8988T (cell line): ENCODE results near the gene SVBP.

Source experiments
- DNase-seq: peaks from one replicate; pipeline ENCODE4 v3.0.0; 2011

The SVBP gene

GRCh38 chr1:42797979-42798378 is 19.2 kb downstream of the SVBP start:
- DNase-seq: no peak

- DNase-seq: no peak
Measured at GRCh38 chr1:42797414-42797813, 19.8 kb downstream of the SVBP start.

GRCh38 chr1:42793824-42794223 is 23.4 kb downstream of the SVBP start:
- DNase-seq: no peak

- no peak for DNase-seq
Measured at GRCh38 chr1:42788021-42788420, 29.2 kb downstream of the SVBP start.

- no peak for DNase-seq
Measured at GRCh38 chr1:42786097-42786496, 31.1 kb downstream of the SVBP start.

GRCh38 chr1:42784946-42785693 is 32.1 kb downstream of the SVBP start, which contains the start of gene TMEM269:
TSS of gene TMEM269 (plus strand) at chr1:42784991. CDS start at chr1:42789894, 4,903 bp downstream.
- no peak for DNase-seq

GRCh38 chr1:42784547-42784945 is 32.7 kb downstream of the SVBP start:
- DNase-seq: no peak

GRCh38 chr1:42783092-42783491 is 34.1 kb downstream of the SVBP start:
- DNase-seq: no peak

GRCh38 chr1:42780176-42780575 is 37.0 kb downstream of the SVBP start:
- DNase-seq: no peak

GRCh38 chr1:42779725-42780124 is 37.5 kb downstream of the SVBP start:
- DNase-seq: no peak

GRCh38 chr1:42777852-42778251 is 39.3 kb downstream of the SVBP start:
- DNase-seq: no peak

GRCh38 chr1:42776502-42776901 is 40.7 kb downstream of the SVBP start:
- DNase-seq: no peak

GRCh38 chr1:42774928-42775526 is 42.2 kb downstream of the SVBP start:
- DNase-seq: no peak

- DNase-seq: no peak
Measured at GRCh38 chr1:42773420-42773819, 43.8 kb downstream of the SVBP start.

GRCh38 chr1:42769811-42770210 is 47.4 kb downstream of the SVBP start:
- DNase-seq: no peak

- DNase-seq: no peak
Measured at GRCh38 chr1:42768172-42768571, 49.0 kb downstream of the SVBP start.

- no peak for DNase-seq
Measured at GRCh38 chr1:42767510-42768000, 49.6 kb downstream of the SVBP start.

GRCh38 chr1:42766741-42767509 is 50.3 kb downstream of the SVBP start, which contains the start of the genes C1orf50 and P3H1:
TSS of gene C1orf50 (plus strand) at chr1:42767249. CDS start at chr1:42767312, 63 bp downstream.
TSS of gene P3H1 (minus strand) at chr1:42767028. CDS start at chr1:42766971, 57 bp downstream.
- DNase-seq: peak; percentile 60

GRCh38 chr1:42765832-42766740 is 51.1 kb downstream of the SVBP start:
- DNase-seq: no peak

GRCh38 chr1:42765269-42765668 is 51.9 kb downstream of the SVBP start:
- DNase-seq: no peak

GRCh38 chr1:42762269-42762668 is 54.9 kb downstream of the SVBP start:
- DNase-seq: no peak

GRCh38 chr1:42761567-42761966 is 55.6 kb downstream of the SVBP start:
- DNase-seq: no peak
